NB4 (cell line): ENCODE data around the gene TRIM28.
"Not testable (repeated sequence)": the region's sequence is repeated elsewhere in the genome, so short reads cannot be mapped to it uniquely, and the experiment has no call there.

Experiments
- DNase-seq: peaks from one replicate; pipeline ENCODE4 v3.0.0; 2010; ENCODE audit warnings: low read depth
- H3K4me3 ChIP-seq: one replicate; pipeline ENCODE4 v1.5.1; 2011; ENCODE audit warnings: mild to moderate bottlenecking, low read depth, low read length, moderate library complexity
- MYC ChIP-seq: IDR thresholded peaks from 2 replicates; pipeline ENCODE4 v1.6.1; 2011; ENCODE audit warnings: low read depth, low read length
- POLR2A ChIP-seq: IDR thresholded peaks from 2 replicates; pipeline ENCODE4 v1.6.1; 2011; ENCODE audit warnings: mild to moderate bottlenecking; ENCODE audit not compliant: insufficient read length; ENCODE audit errors: extremely low read depth
- TF ChIP-seq, protein P1 (sequence below): IDR thresholded peaks from one replicate; pipeline ENCODE4 v1.5.1; 2012; ENCODE audit warnings: low read depth, low read length
- TF ChIP-seq, protein P2 (sequence below): IDR thresholded peaks from 2 replicates; pipeline ENCODE4 v1.6.1; 2011; ENCODE audit warnings: low read depth, low read length

Gene TRIM28

DNA sequence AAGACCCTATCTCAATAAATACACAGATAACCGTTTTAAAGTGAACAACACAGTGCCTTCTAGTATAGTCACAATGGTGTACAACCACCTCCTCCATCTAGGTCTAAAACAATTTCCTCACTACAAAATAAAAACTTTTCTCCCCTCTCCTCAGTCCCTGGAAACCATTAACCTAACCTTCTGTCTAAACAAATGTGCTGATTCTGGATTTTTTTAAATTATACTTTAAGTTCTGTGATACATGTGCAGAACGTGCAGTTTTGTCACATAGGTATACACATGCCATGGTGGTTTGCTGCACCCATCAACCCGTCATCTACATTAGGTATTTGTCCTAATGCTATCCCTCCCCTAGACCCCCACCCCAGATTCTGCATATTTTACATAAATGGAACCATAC, 14.5 kb upstream of the TRIM28 start:
- no peak for DNase-seq
- H3K4me3 ChIP-seq: no peak overlapping the region
- no peak for TF ChIP-seq MYC
- TF ChIP-seq, protein P1, sequence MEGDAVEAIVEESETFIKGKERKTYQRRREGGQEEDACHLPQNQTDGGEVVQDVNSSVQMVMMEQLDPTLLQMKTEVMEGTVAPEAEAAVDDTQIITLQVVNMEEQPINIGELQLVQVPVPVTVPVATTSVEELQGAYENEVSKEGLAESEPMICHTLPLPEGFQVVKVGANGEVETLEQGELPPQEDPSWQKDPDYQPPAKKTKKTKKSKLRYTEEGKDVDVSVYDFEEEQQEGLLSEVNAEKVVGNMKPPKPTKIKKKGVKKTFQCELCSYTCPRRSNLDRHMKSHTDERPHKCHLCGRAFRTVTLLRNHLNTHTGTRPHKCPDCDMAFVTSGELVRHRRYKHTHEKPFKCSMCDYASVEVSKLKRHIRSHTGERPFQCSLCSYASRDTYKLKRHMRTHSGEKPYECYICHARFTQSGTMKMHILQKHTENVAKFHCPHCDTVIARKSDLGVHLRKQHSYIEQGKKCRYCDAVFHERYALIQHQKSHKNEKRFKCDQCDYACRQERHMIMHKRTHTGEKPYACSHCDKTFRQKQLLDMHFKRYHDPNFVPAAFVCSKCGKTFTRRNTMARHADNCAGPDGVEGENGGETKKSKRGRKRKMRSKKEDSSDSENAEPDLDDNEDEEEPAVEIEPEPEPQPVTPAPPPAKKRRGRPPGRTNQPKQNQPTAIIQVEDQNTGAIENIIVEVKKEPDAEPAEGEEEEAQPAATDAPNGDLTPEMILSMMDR: no peak
- TF ChIP-seq, protein P2, sequence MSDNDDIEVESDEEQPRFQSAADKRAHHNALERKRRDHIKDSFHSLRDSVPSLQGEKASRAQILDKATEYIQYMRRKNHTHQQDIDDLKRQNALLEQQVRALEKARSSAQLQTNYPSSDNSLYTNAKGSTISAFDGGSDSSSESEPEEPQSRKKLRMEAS: no peak
- no peak for TF ChIP-seq POLR2A

DNA sequence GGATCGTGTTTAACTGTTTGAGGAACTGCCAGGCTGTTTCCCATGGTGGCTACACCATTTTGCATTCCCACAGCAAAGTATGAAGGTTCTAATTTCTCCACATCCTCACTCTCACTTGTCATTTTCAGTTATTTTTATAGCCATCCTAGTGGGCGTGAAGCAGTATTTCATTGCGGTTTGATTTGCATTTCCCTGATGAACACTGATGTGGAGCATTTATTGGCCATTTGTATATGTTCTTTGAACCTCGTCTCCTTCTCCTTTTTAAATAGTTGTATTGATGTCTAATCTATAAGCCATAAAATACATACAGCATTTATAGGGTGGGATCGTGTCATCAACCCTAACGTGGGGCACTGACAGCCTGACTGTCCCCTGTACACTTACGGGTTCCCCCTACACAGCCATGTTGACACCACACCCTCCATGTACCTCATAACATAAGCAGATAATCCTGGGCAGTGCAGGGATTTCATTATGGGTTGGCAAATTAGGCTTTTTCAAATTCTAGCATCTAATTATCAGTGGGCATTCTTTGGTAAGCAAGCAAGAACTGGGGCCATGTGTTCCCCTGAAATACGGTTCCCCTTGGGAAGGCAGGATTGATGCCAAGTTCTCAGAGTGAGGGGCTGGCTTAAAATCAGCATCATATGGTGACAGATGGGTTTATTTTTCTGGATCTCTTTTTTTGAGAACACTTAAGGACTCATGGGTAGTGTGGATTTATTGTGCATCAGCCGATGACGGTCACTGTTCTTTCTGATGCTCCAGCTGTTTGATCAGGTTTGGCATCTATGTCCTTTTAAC, 12.6 kb upstream of the TRIM28 start:
- TF ChIP-seq, protein P1: no peak
- TF ChIP-seq, protein P2: no peak
- TF ChIP-seq MYC (no peak), POLR2A (no peak)
- H3K4me3 ChIP-seq: no peak overlapping the region
- no peak for DNase-seq

DNA sequence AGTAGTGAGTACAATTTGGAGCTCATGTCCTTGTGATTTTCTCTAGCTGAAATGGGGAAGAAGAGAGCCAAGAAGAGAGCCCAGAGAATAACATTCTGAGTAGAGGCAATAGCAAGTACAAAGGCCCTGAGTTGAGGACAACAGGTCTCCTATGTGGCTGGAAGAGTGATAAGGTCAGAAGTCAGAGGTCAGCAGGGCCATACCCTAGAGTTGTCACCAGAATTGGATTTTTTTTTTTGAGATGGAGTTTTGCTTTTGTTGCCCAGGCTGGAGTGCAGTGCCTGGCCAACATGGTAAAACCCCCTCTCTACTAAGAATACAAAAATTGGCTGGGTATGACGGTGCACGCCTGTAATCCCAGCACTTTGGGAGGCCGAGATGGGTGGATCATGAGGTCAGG, 8.0 kb upstream of the TRIM28 start:
- TF ChIP-seq, protein P1: no peak
- TF ChIP-seq MYC (no peak), POLR2A (no peak)
- TF ChIP-seq, protein P2: no peak
- no peak for DNase-seq
- H3K4me3 ChIP-seq: no peak overlapping the region

DNA sequence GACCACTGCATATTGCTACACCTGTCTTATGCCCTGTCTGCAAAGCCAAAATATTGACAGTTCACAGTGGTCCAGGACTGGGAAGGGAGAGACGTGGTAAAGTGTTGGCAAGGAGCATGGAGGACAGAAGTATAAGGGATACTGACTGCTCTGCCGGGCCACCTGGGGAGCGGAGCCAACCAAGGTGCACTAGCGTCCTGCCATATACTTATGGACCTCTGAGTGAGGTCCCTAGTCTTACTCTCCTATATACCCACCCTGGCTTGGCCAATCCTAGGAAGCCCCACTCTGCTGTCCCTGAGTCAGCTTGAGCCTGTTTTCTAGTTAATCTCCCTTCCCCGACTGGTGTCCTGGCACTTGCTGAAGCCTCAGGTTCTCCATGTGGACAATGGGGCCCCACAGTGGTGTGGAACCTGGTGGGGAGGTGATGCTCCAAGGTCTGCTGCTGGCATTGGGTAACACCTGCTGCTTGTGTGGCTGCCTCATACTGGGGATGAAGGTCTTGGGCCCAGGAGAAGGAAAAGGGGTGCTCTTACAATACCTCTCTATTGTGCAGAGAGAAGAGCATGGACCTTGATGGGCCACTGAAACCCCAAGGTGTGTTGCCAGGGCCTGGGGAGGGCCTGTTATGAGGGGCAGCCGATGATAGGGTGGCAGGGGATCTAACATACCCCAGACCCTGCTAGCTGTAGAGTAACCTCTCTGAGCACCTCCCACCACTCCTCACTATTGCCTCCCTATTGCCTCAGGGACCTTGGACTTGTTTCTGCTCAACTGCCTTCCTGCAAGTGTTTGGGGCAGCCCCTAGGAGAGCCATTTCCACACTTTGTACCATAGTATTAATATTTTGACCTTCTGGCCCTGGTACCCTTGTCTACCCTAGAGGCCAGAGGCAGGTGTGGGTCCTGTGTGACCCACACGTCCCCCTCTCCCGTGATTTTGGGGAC, 6.7 kb upstream of the TRIM28 start:
- no peak overlapping the region for H3K4me3 ChIP-seq
- no peak for DNase-seq
- no peak for TF ChIP-seq POLR2A
- TF ChIP-seq, protein P2: no peak

DNA sequence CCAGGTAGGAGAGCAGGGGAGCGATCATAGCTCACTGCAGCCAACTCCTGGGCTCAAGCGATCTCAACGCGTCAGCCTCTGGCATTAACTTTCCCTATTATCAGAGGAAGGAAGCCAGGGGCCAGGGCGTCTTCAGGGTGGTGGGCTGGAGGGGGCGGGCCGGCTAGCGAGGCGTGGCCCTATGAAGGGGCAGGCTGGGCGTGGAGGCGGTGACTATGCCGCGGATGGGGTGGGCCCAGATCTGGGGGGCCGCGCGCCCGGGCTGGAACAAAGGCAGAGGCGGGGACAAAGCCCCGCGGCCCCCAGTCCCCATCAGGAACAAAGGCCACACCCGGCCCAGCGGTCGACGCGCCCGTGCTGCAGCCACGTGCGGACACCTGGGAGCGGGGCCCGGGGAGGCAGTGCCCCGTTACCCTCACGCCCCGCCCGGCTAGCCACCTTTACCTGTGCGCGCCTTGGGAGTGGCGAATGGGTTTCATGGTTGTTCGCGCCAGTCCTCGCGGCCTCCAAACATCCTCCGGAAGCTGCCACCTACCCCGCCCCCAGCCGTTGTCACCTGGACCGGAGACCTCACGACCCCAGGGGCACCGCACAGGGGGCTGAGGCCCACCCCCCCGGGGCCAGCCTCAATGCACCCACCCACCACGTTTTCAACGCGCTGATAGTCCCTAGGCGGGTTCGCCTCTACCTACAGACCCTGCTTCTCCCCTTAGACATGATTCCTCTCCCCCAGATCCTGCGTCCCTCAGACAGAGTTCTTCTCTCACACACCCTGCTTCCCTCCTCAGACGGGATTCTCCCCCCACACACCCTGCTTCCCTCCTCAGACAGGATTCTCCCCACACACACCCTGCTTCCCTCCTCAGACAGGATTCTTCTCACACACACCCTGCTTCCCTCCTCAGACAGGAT, 5.4 kb upstream of the TRIM28 start:
- no peak for DNase-seq
- TF ChIP-seq MYC: no peak
- TF ChIP-seq, protein P2: no peak
- no peak for TF ChIP-seq POLR2A
- TF ChIP-seq, protein P1: no peak
- no peak overlapping the region for H3K4me3 ChIP-seq

DNA sequence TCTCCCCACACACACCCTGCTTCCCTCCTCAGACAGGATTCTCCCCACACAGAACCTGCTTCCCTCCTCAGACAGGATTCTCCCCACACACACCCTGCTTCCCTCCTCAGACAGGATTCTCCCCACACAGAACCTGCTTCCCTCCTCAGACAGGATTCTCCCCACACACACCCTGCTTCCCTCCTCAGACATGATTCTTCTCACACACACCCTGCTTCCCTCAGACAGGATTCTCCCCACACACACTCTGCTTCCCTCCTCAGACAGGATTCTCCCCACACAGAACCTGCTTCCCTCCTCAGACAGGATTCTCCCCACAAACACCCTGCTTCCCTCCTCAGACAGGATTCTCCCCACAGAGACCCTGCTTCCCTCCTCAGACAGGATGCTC, 4.7 kb upstream of the TRIM28 start:
- H3K4me3 ChIP-seq, DNase-seq: not testable (repeated sequence)

DNA sequence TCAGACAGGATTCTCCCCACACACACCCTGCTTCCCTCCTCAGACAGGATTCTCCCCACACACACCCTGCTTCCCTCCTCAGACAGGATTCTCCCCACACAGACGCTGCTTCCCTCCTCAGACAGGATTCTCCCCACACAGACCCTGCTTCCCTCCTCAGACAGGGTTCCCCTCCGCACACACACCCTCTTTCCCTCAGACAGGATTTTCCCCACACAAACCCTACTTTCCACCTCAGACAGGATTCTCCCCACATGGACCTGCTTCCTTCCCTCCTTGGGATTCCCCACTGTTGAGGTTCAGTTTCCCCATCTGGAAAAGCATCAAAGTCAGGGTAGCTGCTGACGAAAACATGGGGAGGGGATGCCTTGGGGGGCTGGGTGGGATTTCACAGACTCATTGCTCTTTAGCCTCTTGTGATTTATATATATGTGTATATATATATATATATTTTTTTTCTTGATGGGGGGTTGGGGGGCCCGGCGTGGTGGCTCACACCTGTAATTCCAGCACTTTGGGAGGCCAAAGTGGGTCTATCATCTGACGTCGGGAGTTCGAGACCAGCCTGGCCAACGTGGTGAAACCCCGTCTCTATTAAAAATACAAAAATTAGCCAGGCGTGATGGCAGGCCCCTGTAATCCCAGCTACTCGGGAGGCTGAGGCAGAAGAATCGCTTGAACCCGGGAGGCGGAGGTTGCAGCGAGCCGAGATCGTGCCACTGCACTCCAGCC, 1.1 kb upstream of the TRIM28 start:
- DNase-seq, H3K4me3 ChIP-seq: not testable (repeated sequence)
